ENCODE results near the gene NEIL1.
"Not testable (repeated sequence)": the region's sequence is repeated elsewhere in the genome, so short reads cannot be mapped to it uniquely, and the experiment has no call there.

NEIL1 gene, protein sequence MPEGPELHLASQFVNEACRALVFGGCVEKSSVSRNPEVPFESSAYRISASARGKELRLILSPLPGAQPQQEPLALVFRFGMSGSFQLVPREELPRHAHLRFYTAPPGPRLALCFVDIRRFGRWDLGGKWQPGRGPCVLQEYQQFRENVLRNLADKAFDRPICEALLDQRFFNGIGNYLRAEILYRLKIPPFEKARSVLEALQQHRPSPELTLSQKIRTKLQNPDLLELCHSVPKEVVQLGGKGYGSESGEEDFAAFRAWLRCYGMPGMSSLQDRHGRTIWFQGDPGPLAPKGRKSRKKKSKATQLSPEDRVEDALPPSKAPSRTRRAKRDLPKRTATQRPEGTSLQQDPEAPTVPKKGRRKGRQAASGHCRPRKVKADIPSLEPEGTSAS

DNA sequence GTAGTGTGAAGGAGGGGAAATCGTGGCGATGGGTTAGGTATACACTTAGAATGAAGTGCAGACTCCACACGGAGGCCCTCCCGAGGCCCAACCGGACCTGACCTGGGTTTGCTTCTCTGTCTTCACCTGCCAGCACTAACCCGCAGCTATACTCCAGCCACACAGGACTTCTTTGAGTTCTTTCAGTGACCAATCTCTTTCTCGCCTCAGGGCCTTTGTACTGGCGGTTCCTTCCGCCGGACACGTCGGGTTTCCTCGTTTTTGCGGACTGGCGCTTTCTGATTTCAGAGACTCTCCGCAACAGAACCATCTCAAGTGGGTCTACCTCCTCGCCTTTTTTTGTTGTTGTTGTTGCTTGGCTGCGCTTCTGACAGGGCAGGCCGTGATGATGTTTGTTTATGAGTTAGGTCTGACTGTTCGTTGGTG, at the start of gene NEIL1:
TSS of gene NEIL1 (plus strand) at position 244 of the 426 bp plus-strand sequence. CDS start 1,867 bp downstream, outside the sequence.
- Histone ChIP-seq H3K27me3 (ENCODE audit: insufficient read depth, low read depth) (peaks cover 8% of the 10 kb centered on the region; the same call in 1 of the 2 replicates), H3K4me1 (ENCODE audit: low read depth, poor library complexity, severe bottlenecking) (peaks cover 8% of the 10 kb centered on the region), H3K4me2 (no peak within 1 kb of the TSS), H3K27ac (no peak within 1 kb of the TSS), H3K79me2 (ENCODE audit: insufficient read depth, low read depth) (no peaks in the 10 kb centered on the region), H2AFZ (ENCODE audit: low read depth) (no peak within 1 kb of the TSS), H4K20me1 (ENCODE audit: insufficient read depth) (no peaks in the 10 kb centered on the region), H3K4me3 (IDR thresholded peaks at IDR 0.05; ENCODE audit: insufficient read depth, low read depth, low read length) (no peak within 1 kb of the TSS), H3K36me3 (ENCODE audit: insufficient read depth) (no peaks in the 10 kb centered on the region), H3K9ac (no peak within 1 kb of the TSS)
- TF ChIP-seq, protein P1, sequence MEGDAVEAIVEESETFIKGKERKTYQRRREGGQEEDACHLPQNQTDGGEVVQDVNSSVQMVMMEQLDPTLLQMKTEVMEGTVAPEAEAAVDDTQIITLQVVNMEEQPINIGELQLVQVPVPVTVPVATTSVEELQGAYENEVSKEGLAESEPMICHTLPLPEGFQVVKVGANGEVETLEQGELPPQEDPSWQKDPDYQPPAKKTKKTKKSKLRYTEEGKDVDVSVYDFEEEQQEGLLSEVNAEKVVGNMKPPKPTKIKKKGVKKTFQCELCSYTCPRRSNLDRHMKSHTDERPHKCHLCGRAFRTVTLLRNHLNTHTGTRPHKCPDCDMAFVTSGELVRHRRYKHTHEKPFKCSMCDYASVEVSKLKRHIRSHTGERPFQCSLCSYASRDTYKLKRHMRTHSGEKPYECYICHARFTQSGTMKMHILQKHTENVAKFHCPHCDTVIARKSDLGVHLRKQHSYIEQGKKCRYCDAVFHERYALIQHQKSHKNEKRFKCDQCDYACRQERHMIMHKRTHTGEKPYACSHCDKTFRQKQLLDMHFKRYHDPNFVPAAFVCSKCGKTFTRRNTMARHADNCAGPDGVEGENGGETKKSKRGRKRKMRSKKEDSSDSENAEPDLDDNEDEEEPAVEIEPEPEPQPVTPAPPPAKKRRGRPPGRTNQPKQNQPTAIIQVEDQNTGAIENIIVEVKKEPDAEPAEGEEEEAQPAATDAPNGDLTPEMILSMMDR (conservative IDR thresholded peaks at IDR 0.05; ENCODE audit: low read depth, low read length), result no peak

- not testable (repeated sequence) for H3K4me2 ChIP-seq; H3K4me3 ChIP-seq (IDR thresholded peaks at IDR 0.05; ENCODE audit: insufficient read depth, low read depth, low read length); H3K27ac ChIP-seq; H2AFZ ChIP-seq (ENCODE audit: low read depth); H3K36me3 ChIP-seq (ENCODE audit: insufficient read depth); H3K4me1 ChIP-seq (ENCODE audit: low read depth, poor library complexity, severe bottlenecking); H3K79me2 ChIP-seq (ENCODE audit: insufficient read depth, low read depth); H4K20me1 ChIP-seq (ENCODE audit: insufficient read depth); H3K27me3 ChIP-seq (ENCODE audit: insufficient read depth, low read depth); H3K9ac ChIP-seq
These were observed 48.1 kb upstream of the NEIL1 start for GRCh38 chr15:75298541-75299310.

DNA sequence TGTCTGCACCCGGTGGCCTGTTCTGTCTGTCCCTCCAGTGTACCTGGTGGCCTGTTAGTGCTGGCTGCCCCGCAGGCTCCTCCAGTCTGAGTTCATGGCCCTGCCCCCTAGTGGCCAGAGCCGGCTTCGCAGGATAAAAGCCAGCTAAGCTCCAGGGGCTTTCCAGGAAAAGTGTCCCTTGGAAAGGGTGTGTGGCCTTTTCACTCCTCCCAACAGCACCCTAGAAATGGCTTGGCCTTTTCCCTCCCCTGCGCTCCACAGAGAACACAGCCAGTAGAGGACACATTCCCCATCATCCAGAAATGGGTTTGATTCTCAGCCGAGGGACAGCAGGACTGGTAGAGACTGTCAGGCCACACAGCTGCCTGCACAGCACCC, 47.5 kb upstream of the NEIL1 start:
- H3K4me3 ChIP-seq (IDR thresholded peaks at IDR 0.05; ENCODE audit: insufficient read depth, low read depth, low read length); H3K4me2 ChIP-seq; H3K27me3 ChIP-seq (ENCODE audit: insufficient read depth, low read depth); H3K36me3 ChIP-seq (ENCODE audit: insufficient read depth); H4K20me1 ChIP-seq (ENCODE audit: insufficient read depth); H3K4me1 ChIP-seq (ENCODE audit: low read depth, poor library complexity, severe bottlenecking); H3K79me2 ChIP-seq (ENCODE audit: insufficient read depth, low read depth); H2AFZ ChIP-seq (ENCODE audit: low read depth); H3K27ac ChIP-seq; H3K9ac ChIP-seq: not testable (repeated sequence)
- TF ChIP-seq, protein P1 (conservative IDR thresholded peaks at IDR 0.05; ENCODE audit: low read depth, low read length), result 0 out of 2 replicates have a peak, but pooled peaks have one; percentile 26

DNA sequence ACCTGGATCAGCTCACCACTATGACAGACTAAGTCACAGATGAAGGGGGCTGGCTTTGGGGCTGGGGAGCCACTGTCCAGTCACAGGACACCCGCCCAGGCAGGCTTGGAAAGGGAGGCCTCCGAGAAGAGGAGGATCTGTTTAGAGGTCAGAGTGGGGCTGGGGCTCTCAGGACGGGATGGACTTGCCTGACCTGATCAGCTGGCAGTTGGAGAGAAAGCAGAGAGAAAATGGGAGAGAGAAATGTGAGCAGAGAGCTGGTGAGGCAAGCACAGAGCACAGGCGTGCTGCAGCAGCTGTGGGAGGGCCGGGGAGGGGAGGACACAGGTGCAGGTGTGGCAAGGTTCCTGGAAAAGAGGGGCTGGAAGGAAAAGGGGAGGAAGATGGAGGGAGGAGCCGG, 46.8 kb upstream of the NEIL1 start:
- H3K27me3 ChIP-seq (ENCODE audit: insufficient read depth, low read depth); H3K79me2 ChIP-seq (ENCODE audit: insufficient read depth, low read depth); H3K4me2 ChIP-seq; H2AFZ ChIP-seq (ENCODE audit: low read depth); H3K4me1 ChIP-seq (ENCODE audit: low read depth, poor library complexity, severe bottlenecking); H3K9ac ChIP-seq; H4K20me1 ChIP-seq (ENCODE audit: insufficient read depth); H3K27ac ChIP-seq; H3K4me3 ChIP-seq (IDR thresholded peaks at IDR 0.05; ENCODE audit: insufficient read depth, low read depth, low read length); H3K36me3 ChIP-seq (ENCODE audit: insufficient read depth): not testable (repeated sequence)

DNA sequence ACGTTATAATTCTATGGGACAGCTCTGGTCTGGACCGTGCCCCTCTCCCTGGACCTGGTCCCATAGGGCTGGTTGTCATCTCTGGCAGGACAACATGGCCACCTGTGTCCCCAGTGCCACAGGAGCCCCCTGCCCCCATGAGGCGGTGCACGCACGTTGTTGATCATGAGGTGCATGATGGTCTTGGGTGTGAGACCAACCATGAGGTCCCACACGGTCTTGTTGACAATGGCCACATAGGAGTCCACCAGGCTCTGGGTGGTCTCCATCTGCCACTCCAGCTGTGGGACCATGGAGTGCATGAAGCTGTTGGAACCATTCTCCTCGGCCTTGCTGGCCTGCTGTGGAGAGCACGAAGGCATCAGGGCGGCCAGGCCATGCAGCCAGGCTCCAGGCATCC, 44.5 kb upstream of the NEIL1 start:
- Histone ChIP-seq H3K36me3 (ENCODE audit: insufficient read depth) (no peaks in the 10 kb centered on the region), H2AFZ (ENCODE audit: low read depth) (no peak overlapping the region), H3K4me3 (IDR thresholded peaks at IDR 0.05; ENCODE audit: insufficient read depth, low read depth, low read length) (no peak overlapping the region), H3K79me2 (ENCODE audit: insufficient read depth, low read depth) (no peaks in the 10 kb centered on the region), H3K27ac (no peak overlapping the region), H3K9ac (no peak overlapping the region), H4K20me1 (ENCODE audit: insufficient read depth) (no peaks in the 10 kb centered on the region), H3K4me1 (ENCODE audit: low read depth, poor library complexity, severe bottlenecking) (no peaks in the 10 kb centered on the region), H3K4me2 (no peak overlapping the region), H3K27me3 (ENCODE audit: insufficient read depth, low read depth) (no peaks in the 10 kb centered on the region)
- TF ChIP-seq, protein P1 (conservative IDR thresholded peaks at IDR 0.05; ENCODE audit: low read depth, low read length), result no peak

- H3K79me2 ChIP-seq (ENCODE audit: insufficient read depth, low read depth); H3K4me2 ChIP-seq; H3K9ac ChIP-seq; H3K36me3 ChIP-seq (ENCODE audit: insufficient read depth); H3K4me3 ChIP-seq (IDR thresholded peaks at IDR 0.05; ENCODE audit: insufficient read depth, low read depth, low read length); H4K20me1 ChIP-seq (ENCODE audit: insufficient read depth); H3K27me3 ChIP-seq (ENCODE audit: insufficient read depth, low read depth); H3K4me1 ChIP-seq (ENCODE audit: low read depth, poor library complexity, severe bottlenecking); H2AFZ ChIP-seq (ENCODE audit: low read depth); H3K27ac ChIP-seq: not testable (repeated sequence)
These were observed 44.1 kb upstream of the NEIL1 start for GRCh38 chr15:75302753-75303152.
